DOHH2 (cell line): ENCODE data around the gene NIFK.
"Not testable (repeated sequence)": the region's sequence is repeated elsewhere in the genome, so short reads cannot be mapped to it uniquely, and the experiment has no call there.

ENCODE experiments used
- H3F3A ChIP-seq: fragments of 200-600 bp; sonication (generic), shearing (Covaris generic); 2 replicates; pipeline ENCODE4 v1.6.0; 2016; ENCODE audit warnings: antibody characterized with exemption, mild to moderate bottlenecking; ENCODE audit not compliant: control insufficient read depth, insufficient read depth
- H3K27ac ChIP-seq: fragments of 200-600 bp; sonication (generic); 2 replicates; pipeline ENCODE4 v1.5.1; 2014; ENCODE audit warnings: low read depth, mild to moderate bottlenecking, low read length, moderate library complexity
- H3K27me3 ChIP-seq: fragments of 200-600 bp; sonication (generic); 2 replicates; pipeline ENCODE4 v1.6.1; 2014; ENCODE audit warnings: mild to moderate bottlenecking, low read length, mixed read lengths; ENCODE audit not compliant: control insufficient read depth
- H3K36me3 ChIP-seq: fragments of 200-600 bp; sonication (generic); 2 replicates; pipeline ENCODE4 v1.6.1; 2014; ENCODE audit warnings: mild to moderate bottlenecking, low read length, moderate library complexity, mixed read lengths; ENCODE audit not compliant: control insufficient read depth
- H3K4me1 ChIP-seq: fragments of 200-600 bp; sonication (generic); 2 replicates; pipeline ENCODE4 v1.6.1; 2014; ENCODE audit warnings: mild to moderate bottlenecking, low read length, mixed read lengths; ENCODE audit not compliant: control insufficient read depth
- H3K4me2 ChIP-seq: fragments of 200-600 bp; sonication (generic); 2 replicates; pipeline ENCODE4 v1.6.0; 2014; ENCODE audit warnings: mild to moderate bottlenecking, low read length, moderate library complexity
- H3K4me3 ChIP-seq: fragments of 200-600 bp; sonication (generic); 2 replicates; pipeline ENCODE4 v1.5.1; 2014; ENCODE audit warnings: mild to moderate bottlenecking, low read length, mixed read lengths
- H3K79me2 ChIP-seq: fragments of 200-600 bp; sonication (generic); 2 replicates; pipeline ENCODE4 v1.6.1; 2014; ENCODE audit warnings: mild to moderate bottlenecking, low read length, mixed read lengths; ENCODE audit not compliant: control insufficient read depth
- H3K9me2 ChIP-seq: fragments of 200-600 bp; sonication (generic); replicated peaks from 2 replicates; pipeline ENCODE4 v1.6.1; 2014; ENCODE audit warnings: mild to moderate bottlenecking, low read length, mixed read lengths; ENCODE audit not compliant: control insufficient read depth
- H3K9me3 ChIP-seq: fragments of 200-600 bp; sonication (generic); 2 replicates; pipeline ENCODE4 v1.6.1; 2014; ENCODE audit warnings: antibody characterized with exemption, low read length, mixed read lengths; ENCODE audit not compliant: control insufficient read depth, insufficient read depth
- H4K20me1 ChIP-seq: fragments of 200-600 bp; sonication (generic); 2 replicates; pipeline ENCODE4 v1.6.0; 2014; ENCODE audit warnings: low read depth, mild to moderate bottlenecking, antibody characterized with exemption, low read length, moderate library complexity; ENCODE audit not compliant: control insufficient read depth, insufficient read depth
- CTCF ChIP-seq: fragments of 200-600 bp; sonication (generic); IDR thresholded peaks from one replicate; pipeline ENCODE4 v1.5.1; 2014; ENCODE audit warnings: antibody characterized with exemption, mild to moderate bottlenecking, low read depth, low read length; ENCODE audit not compliant: poor library complexity, severe bottlenecking
- EZH2phosphoT487 ChIP-seq: fragments of 200-600 bp; sonication (generic); IDR thresholded peaks from 2 replicates; pipeline ENCODE4 v1.6.1; 2017; ENCODE audit warnings: borderline replicate concordance, mild to moderate bottlenecking, antibody characterized with exemption, low read length, moderate library complexity, mixed read lengths

The NIFK gene

GRCh38 chr2:121694398-121695170 lies 42.1 kb downstream of the NIFK start:
- no peak for TF ChIP-seq EZH2phosphoT487
- no peak for TF ChIP-seq CTCF

GRCh38 chr2:121690572-121690971 lies 46.1 kb downstream of the NIFK start:
- H3K79me2 ChIP-seq, H3K4me3 ChIP-seq, H3K4me2 ChIP-seq, H3K27me3 ChIP-seq, H3K4me1 ChIP-seq, H3K36me3 ChIP-seq, H4K20me1 ChIP-seq, H3F3A ChIP-seq, H3K9me3 ChIP-seq, H3K27ac ChIP-seq, H3K9me2 ChIP-seq: not testable (repeated sequence)

More at GRCh38 chr2:121694398-121695170, 42.1 kb downstream of the NIFK start:
- H3F3A ChIP-seq, result no peaks in the 10 kb centered on the region
- H3K4me3 ChIP-seq, result no peak overlapping the region
- no peaks in the 10 kb centered on the region for H4K20me1 ChIP-seq
- H3K9me2 ChIP-seq, result no peaks in the 10 kb centered on the region
- H3K79me2 ChIP-seq, result no peaks in the 10 kb centered on the region
- no peak overlapping the region for H3K4me2 ChIP-seq
- H3K27me3 ChIP-seq, result no peaks in the 10 kb centered on the region
- H3K4me1 ChIP-seq, result peaks cover 3% of the 10 kb centered on the region
- H3K27ac ChIP-seq, result no peak overlapping the region
- no peaks in the 10 kb centered on the region for H3K9me3 ChIP-seq
- H3K36me3 ChIP-seq, result no peaks in the 10 kb centered on the region

GRCh38 chr2:121690095-121690494 lies 46.6 kb downstream of the NIFK start:
- H3K4me2 ChIP-seq, result no peak overlapping the region
- no peak for TF ChIP-seq EZH2phosphoT487
- TF ChIP-seq CTCF, result no peak
- no peaks in the 10 kb centered on the region for H4K20me1 ChIP-seq
- no peaks in the 10 kb centered on the region for H3F3A ChIP-seq
- no peaks in the 10 kb centered on the region for H3K27me3 ChIP-seq
- no peaks in the 10 kb centered on the region for H3K79me2 ChIP-seq
- no peaks in the 10 kb centered on the region for H3K36me3 ChIP-seq
- no peaks in the 10 kb centered on the region for H3K9me3 ChIP-seq
- H3K4me1 ChIP-seq, result no peaks in the 10 kb centered on the region
- no peak overlapping the region for H3K4me3 ChIP-seq
- H3K27ac ChIP-seq, result no peak overlapping the region
- H3K9me2 ChIP-seq, result no peaks in the 10 kb centered on the region

- Histone ChIP-seq H3K79me2 (no peaks in the 10 kb centered on the region), H4K20me1 (no peaks in the 10 kb centered on the region), H3K36me3 (no peaks in the 10 kb centered on the region), H3K4me2 (no peak overlapping the region), H3F3A (no peaks in the 10 kb centered on the region), H3K4me1 (no peaks in the 10 kb centered on the region), H3K27me3 (no peaks in the 10 kb centered on the region), H3K27ac (no peak overlapping the region), H3K9me2 (no peaks in the 10 kb centered on the region), H3K9me3 (no peaks in the 10 kb centered on the region), H3K4me3 (no peak overlapping the region)
- no peak for TF ChIP-seq EZH2phosphoT487
Measured at GRCh38 chr2:121689356-121689755, 47.3 kb downstream of the NIFK start.
